Psoas muscle (tissue), 8 donors: ENCODE data around the gene CPEB1. TPM values are rescaled to one million over a fixed set of nuclear protein-coding genes. Genes with fewer than 3 reads are reported as not detected.
A peak's percentile ranks its signal among the peaks of the same experiment; 100 is the strongest.
"Not testable (repeated sequence)": the region's sequence is repeated elsewhere in the genome, so short reads cannot be mapped to it uniquely, and the experiment has no call there.

Experiments used
- ATAC-seq, 4 donors: fragments of 200-7000 bp; cut with Tn5 transposase; one replicate each; pipeline ENCODE4 v1.9.1; 2020; ENCODE audit warnings: moderate library complexity in 3 of 4, mild to moderate bottlenecking in 2 of 4
- DNase-seq, 2 donors: peaks; one replicate each; pipeline ENCODE4 v3.0.0-alpha.2; 2020
- H3K27ac ChIP-seq: fragments of 200-600 bp; one replicate; pipeline ENCODE4 v1.8.0; 2022
- H3K27me3 ChIP-seq, 3 donors: fragments of 200-600 bp in 1 of 3; one replicate each; pipeline versions ENCODE4 v1.6.1 to v1.8.0; 2013 to 2022; ENCODE audit warnings: low read length in 2 of 3, mild to moderate bottlenecking in 2 of 3, moderate library complexity in 1 of 3; ENCODE audit not compliant: insufficient read depth in 3 of 3
- H3K36me3 ChIP-seq, 2 donors: fragments of 200-600 bp in 1 of 2; one replicate each; pipeline versions ENCODE4 v1.6.1 to v1.8.0; 2013 to 2022; ENCODE audit warnings: low read depth in 1 of 2, mild to moderate bottlenecking in 1 of 2, moderate library complexity in 1 of 2; ENCODE audit not compliant: insufficient read depth in 1 of 2
- H3K4me1 ChIP-seq: fragments of 200-600 bp; one replicate; pipeline ENCODE4 v1.8.0; 2022
- H3K4me3 ChIP-seq: fragments of 200-600 bp; one replicate; pipeline ENCODE4 v1.8.0; 2022; ENCODE audit warnings: mild to moderate bottlenecking
- H3K9me3 ChIP-seq: fragments of 200-600 bp; one replicate; pipeline ENCODE4 v1.8.0; 2022
- WGBS, 3 donors: extraction: QIAGEN DNeasy Blood & Tissue Kit; methylation state at CpG; one replicate each; pipeline versions ENCODE4 v1.1.6 to v1.1.7; 2013; 5-methylcytosine and 5-hydroxymethylcytosine counted together
- intact Hi-C, 2 donors: fragments of 100-400 bp; cut with DNase I; formaldehyde crosslinking; loops; one replicate each; pipeline versions ENCODE4 v1.11.0 to v1.14.2; 2022
- polyA plus RNA-seq, 3 donors: library from polyadenylated mRNA; stranded (reverse); fragments of 200-250 nt; gene quantifications; one replicate each; pipeline ENCODE4 v1.2.3, GENCODE V29; 2013
- total RNA-seq, 4 donors: library from RNA; stranded (reverse); fragmentation: NEBNext Ultra II Directional in 2 of 4; extraction: Animal tissue kit (Norgen Biotek cat#: 25700) in 2 of 4; gene quantifications; one replicate each; pipeline versions ENCODE4 v1.2.1 to v1.2.4, GENCODE V29; 2021 to 2023
- TF ChIP-seq, protein P1 (sequence below): fragments of 200-600 bp; IDR thresholded peaks from one replicate; pipeline ENCODE4 v1.8.0; 2022; ENCODE audit warnings: antibody characterized with exemption
- donor health status: healthy with polysubstance abuse.
- donor health status: DM: no; HTN: no; CAD: no; lungs with moderate emphysema.
- donor health status: Bipolar disorder and iron deficiency.
- donor health status: healthy.
- donor health status: DM: yes; HTN: yes; CAD: no.
- donor health status: DM: no; HTN: no; CAD: no.
- donor health status: DM: no; HTN: no; CAD: no.
- donor health status: DM: yes; HTN: yes; CAD: no.

Gene CPEB1
- total and polyA plus RNA-seq, 7 donors, result 0.07 to 4.6 (median 1.3) TPM

DNA sequence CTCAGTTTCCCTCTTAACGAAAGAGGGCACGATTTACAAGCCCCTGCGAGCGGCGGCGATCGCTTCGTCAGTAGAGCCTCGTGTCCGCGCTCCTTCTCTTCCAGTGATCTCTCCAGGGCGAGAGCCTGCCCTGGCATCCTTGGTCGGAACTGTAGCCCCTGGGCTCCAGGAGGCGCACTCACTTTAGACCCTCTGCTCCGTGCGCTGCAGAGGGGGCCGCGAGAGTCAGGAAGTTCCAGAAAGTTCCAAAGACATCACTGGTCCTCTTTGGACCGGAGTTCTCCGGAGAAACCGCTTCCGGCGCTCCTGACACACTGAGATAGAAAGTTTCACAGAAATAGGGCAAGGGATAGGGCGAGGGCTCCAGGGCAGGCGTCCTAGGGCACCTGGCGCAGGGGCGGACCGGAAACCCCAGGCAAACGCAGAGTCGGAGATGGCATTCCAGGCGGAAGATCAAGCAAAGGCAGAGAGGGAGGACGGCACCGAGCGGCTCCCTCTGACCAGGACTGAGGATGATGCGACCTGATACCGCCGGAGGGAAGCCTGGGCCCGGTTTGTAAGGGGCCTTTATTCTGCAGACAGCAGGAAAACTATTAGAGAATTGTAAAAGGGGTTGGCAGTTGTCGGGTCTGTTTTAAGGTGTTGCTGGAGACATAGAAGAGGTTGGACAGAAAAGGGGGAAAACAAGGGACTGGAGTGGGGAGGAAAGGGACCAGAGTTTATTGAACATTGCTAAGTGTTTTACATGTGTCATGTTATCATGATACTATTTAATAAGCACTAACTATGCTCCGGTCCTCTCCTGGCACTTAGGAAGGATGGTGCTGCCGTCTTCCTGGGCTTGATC is 1.3 kb upstream of the CPEB1 start:
- intact Hi-C loops, result no loop called here
- Histone ChIP-seq H3K4me1 (peaks cover 12% of the 10 kb centered on the region), H3K36me3 (no peaks in the 10 kb centered on the region), H3K9me3 (no peaks in the 10 kb centered on the region), H3K4me3 (peak overlapping the region; percentile 72), H3K27me3 (peaks cover 5 to 74% (median 20%) of the 10 kb centered on the region in 3 donors), H3K27ac (no peak overlapping the region)
- DNase-seq (peak in 1 of 2 donors; percentile 17), ATAC-seq (peak in 2 of 4 donors; percentile 6 to 14)
- 11 to 12% (median 12%) methylated on average over 38 to 41 of the region's 41 CpGs for WGBS, 3 donors
- TF ChIP-seq, protein P1, sequence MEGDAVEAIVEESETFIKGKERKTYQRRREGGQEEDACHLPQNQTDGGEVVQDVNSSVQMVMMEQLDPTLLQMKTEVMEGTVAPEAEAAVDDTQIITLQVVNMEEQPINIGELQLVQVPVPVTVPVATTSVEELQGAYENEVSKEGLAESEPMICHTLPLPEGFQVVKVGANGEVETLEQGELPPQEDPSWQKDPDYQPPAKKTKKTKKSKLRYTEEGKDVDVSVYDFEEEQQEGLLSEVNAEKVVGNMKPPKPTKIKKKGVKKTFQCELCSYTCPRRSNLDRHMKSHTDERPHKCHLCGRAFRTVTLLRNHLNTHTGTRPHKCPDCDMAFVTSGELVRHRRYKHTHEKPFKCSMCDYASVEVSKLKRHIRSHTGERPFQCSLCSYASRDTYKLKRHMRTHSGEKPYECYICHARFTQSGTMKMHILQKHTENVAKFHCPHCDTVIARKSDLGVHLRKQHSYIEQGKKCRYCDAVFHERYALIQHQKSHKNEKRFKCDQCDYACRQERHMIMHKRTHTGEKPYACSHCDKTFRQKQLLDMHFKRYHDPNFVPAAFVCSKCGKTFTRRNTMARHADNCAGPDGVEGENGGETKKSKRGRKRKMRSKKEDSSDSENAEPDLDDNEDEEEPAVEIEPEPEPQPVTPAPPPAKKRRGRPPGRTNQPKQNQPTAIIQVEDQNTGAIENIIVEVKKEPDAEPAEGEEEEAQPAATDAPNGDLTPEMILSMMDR, result no peak

DNA sequence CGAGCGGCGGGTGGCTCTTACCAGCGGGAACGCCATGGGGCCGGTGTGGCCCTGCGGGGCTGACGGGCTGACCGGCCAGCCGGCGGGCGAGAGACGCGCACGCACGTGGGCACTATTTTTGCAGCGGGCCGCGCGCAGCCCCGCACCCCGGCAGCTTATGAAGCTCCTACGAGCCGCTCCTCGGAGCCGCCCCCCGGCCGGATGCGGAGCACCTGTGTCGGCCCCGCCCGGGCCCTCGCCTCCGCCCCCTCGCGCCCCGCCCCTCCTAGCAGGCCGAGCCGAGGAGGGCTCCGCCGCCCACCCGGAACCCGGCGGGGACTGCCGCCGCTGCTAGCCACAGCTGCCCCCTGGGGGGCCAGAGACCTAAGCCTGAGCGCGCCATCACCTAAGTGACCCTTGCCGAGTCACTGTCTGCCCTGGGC is 683 bp upstream of the CPEB1 start:
- Histone ChIP-seq H3K9me3 (no peaks in the 10 kb centered on the region), H3K27ac (no peak overlapping the region), H3K27me3 (peaks cover 5 to 81% (median 20%) of the 10 kb centered on the region in 3 donors), H3K4me1 (peaks cover 12% of the 10 kb centered on the region), H3K4me3 (peak overlapping the region; percentile 72), H3K36me3 (no peaks in the 10 kb centered on the region)
- peak; percentile 43 to 61 for DNase-seq
- intact Hi-C loops, result no loop called here
- WGBS, 3 donors, result 0 to 3% (median 1%) methylated on average over 7 to 49 of the region's 49 CpGs
- ATAC-seq, result peak; percentile 34 to 52 (median 40)
- TF ChIP-seq, protein P1, result no peak

DNA sequence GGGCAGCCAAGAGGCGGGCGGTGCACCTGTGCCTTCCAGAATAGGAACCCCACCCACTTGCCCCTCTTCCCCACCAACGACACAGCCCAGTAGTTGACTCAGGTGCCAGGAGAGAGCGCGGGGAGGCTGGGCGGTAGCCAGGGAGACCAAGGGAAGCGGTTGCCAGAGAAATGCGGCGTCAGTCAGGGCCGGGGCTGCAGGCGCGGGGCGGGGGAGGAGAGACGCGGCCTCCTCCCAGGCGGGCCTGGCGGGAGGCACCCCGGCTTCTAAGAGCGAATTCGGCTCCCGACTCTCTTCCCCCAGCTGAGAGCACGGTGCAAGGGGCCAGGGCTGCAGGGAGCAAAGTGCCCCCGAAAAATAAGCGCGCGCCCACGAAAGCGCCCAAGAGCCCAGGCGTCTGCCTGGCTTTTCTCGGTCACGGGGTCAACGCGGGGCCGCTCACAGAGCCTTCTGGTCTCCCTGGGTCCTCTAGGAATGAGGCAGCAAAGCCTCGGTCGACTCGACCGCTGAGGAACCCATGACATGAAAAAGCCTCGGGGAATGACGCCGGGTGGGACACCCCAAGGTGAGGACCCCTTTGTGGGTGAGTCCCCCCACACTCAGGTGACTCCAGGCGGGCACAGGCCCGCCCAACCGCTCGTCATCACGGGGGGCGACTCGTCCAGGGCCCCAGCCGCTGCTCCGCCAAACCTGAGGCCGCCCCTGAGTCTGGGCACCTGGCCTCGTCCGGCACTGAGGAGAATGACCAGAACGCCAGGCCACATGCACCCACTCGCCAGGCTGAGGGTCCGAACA is 716 bp downstream of the CPEB1 start:
- intact Hi-C loops, result no loop called here
- Histone ChIP-seq H3K4me3 (peak overlapping the region; percentile 72), H3K4me1 (peaks cover 12% of the 10 kb centered on the region), H3K36me3 (no peaks in the 10 kb centered on the region), H3K27ac (no peak overlapping the region), H3K9me3 (no peaks in the 10 kb centered on the region), H3K27me3 (peaks cover 5 to 86% (median 20%) of the 10 kb centered on the region in 3 donors)
- TF ChIP-seq, protein P1, result no peak
- ATAC-seq (peak; percentile 24 to 37 (median 30)), DNase-seq (peak; percentile 34 to 53)
- WGBS, 3 donors, result 15 to 20% (median 16%) methylated on average over 44 to 56 of the region's 56 CpGs

DNA sequence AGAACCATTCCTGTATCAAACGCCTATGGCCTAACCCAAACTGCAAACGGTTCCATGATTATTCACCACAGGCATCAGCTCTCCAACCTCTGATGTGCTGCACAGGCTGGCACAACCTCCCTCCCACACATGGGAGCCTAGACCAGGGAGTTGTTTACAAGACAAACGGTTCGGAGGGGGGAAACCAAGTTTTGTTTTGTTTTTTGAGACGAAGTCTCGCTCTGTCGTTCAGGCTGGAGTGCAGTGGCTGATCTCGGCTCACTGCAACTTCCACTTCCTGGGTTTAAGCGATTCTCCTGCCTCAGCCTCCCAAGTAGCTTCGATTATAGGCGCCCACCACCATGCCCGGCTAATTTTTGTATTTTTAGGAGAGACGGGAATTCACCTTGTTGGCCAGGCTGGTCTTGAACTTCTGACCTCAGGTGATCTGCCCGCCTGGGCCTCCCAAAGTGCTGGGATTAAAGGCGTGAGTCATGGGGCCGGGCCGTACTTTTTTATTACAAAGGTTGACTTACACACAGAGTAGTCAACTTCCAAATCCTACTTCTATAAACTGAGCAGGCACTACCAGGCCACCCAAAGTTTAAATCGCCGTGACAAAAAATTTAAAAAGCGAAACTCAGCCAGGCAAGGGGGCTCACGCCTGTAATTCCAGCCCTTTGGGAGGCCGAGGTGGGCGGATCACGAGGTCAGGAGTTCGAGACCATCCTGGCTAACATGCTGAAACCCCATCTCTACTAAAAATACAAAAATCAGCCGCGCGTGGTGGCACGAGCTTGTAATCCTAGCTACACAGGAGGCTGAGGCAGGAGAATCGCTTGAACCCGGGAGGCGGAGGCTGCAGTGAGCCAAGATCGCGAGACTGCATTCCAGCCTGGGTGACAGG is 2.0 kb downstream of the CPEB1 start:
- H3K36me3 ChIP-seq, H3K27ac ChIP-seq, H3K4me3 ChIP-seq, ATAC-seq, H3K9me3 ChIP-seq, DNase-seq, intact Hi-C loops: not testable (repeated sequence)
- Histone ChIP-seq H3K27me3 (peaks cover 9 to 98% (median 20%) of the 10 kb centered on the region in 3 donors), H3K4me1 (peaks cover 12% of the 10 kb centered on the region)
- 74 to 76% (median 76%) methylated on average over 34 of the region's 34 CpGs for WGBS, 3 donors
